ENCODE results near the gene BSND.

The BSND gene

GRCh38 chr1:54976747-54977146 is 22.0 kb upstream of the BSND start:
- ATAC-seq, result no peak

- no peak for ATAC-seq
Measured at GRCh38 chr1:54977533-54978297, 21.0 kb upstream of the BSND start.

- no peak for ATAC-seq
Measured at GRCh38 chr1:54978528-54979326, 20.0 kb upstream of the BSND start.

- no peak for ATAC-seq
Measured at GRCh38 chr1:54979327-54979891, 19.3 kb upstream of the BSND start.

GRCh38 chr1:54980046-54980527 is 18.6 kb upstream of the BSND start:
- no peak for ATAC-seq

- no peak for ATAC-seq
Measured at GRCh38 chr1:54980528-54981241, 18.0 kb upstream of the BSND start, which contains the start of gene TMEM61. TSS of gene TMEM61 (plus strand) at chr1:54980628. CDS start at chr1:54981066, 438 bp downstream.

GRCh38 chr1:54981466-54981865 is 17.3 kb upstream of the BSND start:
- no peak for ATAC-seq

GRCh38 chr1:54982739-54983138 is 16.0 kb upstream of the BSND start:
- ATAC-seq, result no peak

GRCh38 chr1:54984131-54984842 is 14.4 kb upstream of the BSND start:
- no peak for ATAC-seq

GRCh38 chr1:54985556-54985955 is 13.2 kb upstream of the BSND start:
- ATAC-seq, result no peak

GRCh38 chr1:54986025-54986424 is 12.7 kb upstream of the BSND start:
- ATAC-seq, result no peak

- no peak for ATAC-seq
Measured at GRCh38 chr1:54986533-54986932, 12.2 kb upstream of the BSND start.

- no peak for ATAC-seq
Measured at GRCh38 chr1:54987427-54987826, 11.3 kb upstream of the BSND start.

- no peak for ATAC-seq
Measured at GRCh38 chr1:54987919-54988705, 10.6 kb upstream of the BSND start.

- no peak for ATAC-seq
Measured at GRCh38 chr1:54988975-54989374, 9.8 kb upstream of the BSND start.

- ATAC-seq, result no peak
Measured at GRCh38 chr1:54989473-54989872, 9.3 kb upstream of the BSND start.

GRCh38 chr1:54989968-54990810 is 8.5 kb upstream of the BSND start:
- ATAC-seq, result no peak

- ATAC-seq, result no peak
Measured at GRCh38 chr1:54990916-54991315, 7.8 kb upstream of the BSND start.

- no peak for ATAC-seq
Measured at GRCh38 chr1:54991939-54992338, 6.8 kb upstream of the BSND start.

GRCh38 chr1:54993140-54993539 is 5.6 kb upstream of the BSND start:
- ATAC-seq, result no peak
